Kasumi-1 (cell line): ENCODE measurements around the gene CHD9.
"Not testable (repeated sequence)": the region's sequence is repeated elsewhere in the genome, so short reads cannot be mapped to it uniquely, and the experiment has no call there.

Experiments used
- DNase-seq, 2 experiments: peaks; one replicate each; lab custom pipeline; 2025; lab: John Stamatoyannopoulos, UW

CHD9 gene

GRCh38 chr16:53075461-53075860 lies 20.7 kb downstream of the CHD9 start:
- not testable (repeated sequence) for DNase-seq

DNA sequence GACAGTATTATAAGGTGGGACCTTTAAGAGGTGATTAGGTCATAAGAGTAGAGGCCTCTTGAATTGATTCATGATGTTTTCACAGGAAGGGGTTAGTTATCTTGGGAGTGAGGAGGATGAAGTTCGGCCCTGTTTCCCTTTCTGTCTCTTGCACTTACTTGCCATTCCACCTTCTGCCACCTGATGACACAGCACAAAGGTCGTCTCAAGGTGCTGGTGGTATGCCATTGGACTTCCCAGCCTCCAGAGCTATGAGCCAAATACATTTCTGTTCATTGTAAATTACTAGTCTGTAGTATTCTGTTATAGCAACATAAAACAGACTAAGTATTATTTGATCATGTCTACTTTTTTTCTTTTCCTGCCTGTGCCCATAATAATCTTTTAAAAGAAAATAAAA lies 23.5 kb downstream of the CHD9 start:
- DNase-seq: no peak

DNA sequence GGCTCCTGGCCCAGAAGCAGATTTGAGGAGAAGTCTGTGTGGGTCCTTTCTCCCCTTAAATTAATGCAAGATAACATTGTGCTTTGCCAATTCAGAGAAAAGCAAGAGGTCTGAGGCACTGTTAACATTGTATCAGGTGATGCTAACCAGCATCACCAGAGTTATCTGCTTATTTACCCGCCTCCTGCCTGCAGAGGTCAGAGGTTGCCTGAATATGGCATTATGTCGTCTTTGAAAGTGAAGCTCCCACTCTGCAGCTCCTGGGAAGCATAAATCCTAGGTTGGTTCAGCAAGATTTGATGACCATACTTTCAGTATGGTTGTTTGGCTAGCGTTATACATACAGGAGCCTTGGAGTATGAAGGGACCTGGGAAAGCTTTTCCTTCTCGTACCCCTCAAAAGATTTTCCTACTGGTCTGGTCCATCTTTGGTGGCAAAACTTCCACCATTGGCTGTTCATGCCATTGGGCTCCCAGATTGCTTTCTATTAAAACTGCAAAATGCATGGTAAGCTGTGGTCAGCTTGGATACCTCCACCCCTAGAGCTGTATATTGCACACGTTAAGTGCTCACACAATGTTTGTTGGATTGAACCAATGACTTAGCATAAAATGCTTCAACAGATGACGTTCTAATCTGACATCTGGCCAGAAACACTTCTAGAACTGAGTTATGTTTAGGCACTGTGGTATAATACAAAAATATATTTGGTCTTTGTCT lies 24.1 kb downstream of the CHD9 start:
- no peak for DNase-seq

GRCh38 chr16:53080345-53081031 lies 25.7 kb downstream of the CHD9 start:
- DNase-seq: no peak

DNA sequence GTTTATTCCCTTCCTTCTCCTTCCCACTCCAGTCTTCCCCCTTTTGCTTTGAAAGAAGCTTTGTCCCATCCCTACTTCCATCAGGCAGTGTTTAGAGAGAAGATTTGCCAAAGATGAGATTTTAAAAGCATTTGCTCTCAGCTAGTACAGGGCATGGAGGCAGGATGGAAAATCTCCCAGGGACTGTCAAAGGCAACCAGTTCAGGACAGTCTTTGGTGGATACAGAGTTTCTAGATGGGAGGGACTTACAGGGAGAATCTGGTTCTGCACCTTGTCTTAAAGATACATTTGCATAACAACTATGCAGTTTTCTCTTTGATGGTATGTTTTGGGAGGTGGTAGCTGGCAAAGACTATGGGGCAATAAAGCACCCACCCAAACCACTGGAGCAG lies 26.2 kb downstream of the CHD9 start:
- no peak for DNase-seq

DNA sequence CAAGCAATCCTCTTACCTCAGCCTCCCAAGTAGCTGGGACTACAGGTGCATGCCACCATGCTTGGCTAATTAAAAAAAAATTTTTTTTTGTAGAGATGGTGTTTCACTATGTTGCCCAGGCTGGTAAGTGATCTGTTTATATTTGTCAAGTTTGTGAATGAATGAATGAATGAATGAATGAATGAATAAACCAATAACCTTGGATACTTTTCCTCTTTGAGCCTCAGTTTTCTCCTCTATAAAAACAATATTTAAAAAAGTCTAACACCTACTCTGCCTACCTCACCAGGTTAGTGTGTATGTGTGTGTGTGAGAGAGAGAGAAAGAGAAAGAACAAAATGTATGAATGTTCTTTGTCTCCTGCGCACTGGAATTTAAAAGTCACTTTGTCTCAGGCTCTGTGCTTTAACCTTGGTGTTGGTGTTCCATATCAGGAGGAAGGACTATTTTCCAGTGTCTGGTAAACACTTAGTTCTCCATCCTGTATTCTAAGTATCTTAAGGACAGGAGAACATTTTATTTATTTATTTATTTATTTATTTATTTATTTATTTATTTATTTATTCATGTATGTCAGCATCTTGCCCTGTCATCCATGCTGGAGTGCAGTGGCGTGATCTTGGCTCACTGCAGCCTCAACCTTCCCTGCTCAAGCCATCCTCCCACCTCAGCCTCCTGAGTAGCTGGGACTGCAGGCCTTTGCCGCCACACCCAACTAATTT lies 27.1 kb downstream of the CHD9 start:
- DNase-seq: no peak

- no peak for DNase-seq
Observed at GRCh38 chr16:53082509-53082908, 27.7 kb downstream of the CHD9 start.

DNA sequence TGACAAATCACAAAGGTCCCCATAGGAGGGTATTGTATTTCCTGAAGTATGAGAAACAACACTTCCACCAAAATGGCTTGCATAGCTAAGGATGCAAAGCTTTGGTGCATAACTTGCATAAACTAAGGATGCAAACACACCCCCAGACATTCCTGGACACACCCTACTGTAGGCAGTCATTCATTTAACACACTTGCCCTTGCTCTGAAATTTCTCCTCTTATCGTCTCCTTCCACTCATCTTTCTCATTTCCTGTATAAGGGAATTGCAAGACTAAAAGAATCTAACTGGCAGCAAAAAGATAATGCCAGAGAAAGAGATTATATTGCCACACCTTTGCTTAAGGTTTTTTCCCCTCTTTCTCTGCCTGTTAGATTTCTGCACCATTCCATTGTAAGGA lies 28.3 kb downstream of the CHD9 start:
- DNase-seq: no peak

DNA sequence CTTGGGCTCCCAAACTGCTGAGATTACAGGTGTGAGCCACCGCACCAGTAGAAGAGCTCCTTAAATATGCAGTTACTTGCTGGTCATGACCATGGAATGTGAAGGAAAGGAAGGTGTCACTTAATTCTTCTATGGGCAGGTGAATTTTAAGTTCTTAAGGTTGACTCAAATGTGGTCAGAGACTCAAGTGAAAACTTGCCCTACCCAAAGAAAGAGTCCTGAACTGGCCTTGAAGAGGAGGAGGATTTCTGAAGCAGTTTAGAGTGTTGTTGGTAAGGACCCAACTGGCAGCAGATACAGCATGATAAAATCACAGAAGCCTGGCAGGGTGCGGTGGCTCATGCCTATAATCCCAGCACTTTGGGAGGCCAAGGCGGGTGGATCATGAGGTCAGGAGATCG lies 29.4 kb downstream of the CHD9 start:
- DNase-seq: no peak

GRCh38 chr16:53084746-53085334 lies 30.0 kb downstream of the CHD9 start:
- no peak for DNase-seq

DNA sequence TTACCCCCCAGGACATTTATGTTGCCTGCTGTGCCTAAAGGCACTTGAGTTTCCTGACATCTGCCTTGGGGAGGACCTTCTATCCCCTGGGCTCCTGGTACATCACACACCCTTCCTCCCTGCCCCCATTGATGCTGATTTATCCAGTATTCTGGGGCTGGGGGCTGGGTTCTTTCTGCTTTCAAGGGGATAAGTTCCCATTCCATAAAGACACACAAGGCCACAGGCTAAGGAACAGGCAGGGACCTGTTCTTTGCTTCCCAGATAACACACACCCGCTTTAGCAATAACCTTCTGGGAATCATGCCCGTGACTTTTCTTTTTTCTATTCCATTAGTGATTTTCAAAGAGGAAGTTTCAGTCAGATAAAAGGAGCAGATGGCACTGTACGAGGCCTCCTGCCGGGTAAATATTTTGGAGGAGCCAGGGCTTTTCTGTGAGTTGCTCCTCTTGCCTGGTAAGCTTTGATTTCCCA lies 30.6 kb downstream of the CHD9 start:
- DNase-seq: no peak

GRCh38 chr16:53085931-53086421 lies 31.2 kb downstream of the CHD9 start:
- no peak for DNase-seq

GRCh38 chr16:53087101-53087500 lies 32.3 kb downstream of the CHD9 start:
- no peak for DNase-seq

DNA sequence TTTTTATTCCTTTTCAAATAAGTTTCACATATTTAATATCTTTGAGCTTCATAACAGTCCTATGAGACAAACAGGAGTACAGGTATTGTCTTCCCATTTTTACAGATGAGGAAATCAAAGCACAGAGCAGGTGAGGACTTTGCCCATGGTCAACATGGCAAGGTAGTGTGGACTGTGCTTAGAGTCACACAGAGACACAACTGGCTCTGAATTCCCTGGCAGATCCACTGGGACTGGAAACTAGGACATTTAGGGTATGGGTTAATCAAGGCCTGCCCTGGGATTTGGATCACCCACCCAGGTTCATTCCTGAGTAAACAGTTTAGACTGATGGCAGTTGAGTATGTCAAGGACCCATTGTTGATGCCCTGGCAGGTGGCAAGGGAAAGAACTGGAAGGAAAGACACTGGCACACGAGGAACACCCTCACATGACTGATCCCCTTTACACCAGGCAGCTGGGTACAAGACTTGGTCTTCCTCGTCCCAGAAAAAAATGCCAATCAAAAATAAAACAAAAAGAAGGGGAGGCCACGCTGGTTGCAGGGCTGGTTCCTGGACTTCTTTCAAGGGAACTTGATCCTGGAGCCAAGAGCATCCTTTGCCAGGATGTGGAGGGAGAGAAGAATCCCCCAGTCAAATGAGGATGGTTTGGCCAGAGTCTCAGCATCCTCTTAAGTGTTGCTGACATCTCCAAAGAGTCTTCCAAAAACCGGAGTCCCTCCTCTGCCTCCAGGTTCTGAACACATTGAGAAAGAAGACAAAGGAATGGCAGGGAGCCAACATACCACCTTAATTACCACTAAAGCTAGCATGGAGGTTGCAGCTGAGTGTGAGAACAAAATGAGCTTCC lies 34.9 kb downstream of the CHD9 start:
- no peak for DNase-seq

- no peak for DNase-seq
Observed at GRCh38 chr16:53090286-53090590, 35.4 kb downstream of the CHD9 start.

- DNase-seq: peak in 1 of 2 experiments; percentile 9
Observed at GRCh38 chr16:53090591-53091411, 36.0 kb downstream of the CHD9 start.

DNA sequence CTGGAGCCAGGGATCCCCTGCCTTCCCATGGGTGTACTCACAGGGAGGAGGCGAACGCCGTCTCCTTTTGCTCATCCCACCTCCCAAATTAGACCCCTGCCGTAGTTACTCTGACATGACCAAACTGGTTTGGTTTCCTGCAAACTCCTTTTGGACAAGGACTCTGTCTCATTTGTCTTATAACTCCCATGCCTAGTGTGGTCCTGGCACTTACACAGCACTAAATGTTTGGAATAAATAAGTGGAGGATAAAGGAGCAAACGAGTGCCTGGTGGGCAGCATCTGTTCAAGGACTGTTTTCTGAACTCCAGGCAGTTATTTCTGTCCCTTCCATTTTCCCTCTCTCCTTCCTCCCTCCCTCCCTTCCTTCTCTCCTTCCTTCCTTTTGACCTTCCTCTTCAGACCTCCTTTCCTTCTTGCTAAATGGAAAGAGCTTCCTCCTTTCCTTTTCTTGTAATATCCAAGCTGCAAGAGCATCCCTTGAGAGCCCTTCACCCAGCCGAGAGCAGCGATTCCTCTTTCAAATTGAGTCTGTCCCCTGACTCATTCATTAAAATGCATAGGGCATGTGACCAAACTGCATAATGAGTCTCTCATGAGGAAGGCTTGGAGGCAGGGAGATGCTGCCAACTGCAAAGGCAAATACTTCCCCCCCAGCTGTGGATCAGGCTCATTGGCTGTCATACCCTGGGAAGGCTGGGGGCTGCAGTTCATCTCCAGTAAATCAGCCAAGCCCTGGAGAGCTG lies 36.8 kb downstream of the CHD9 start:
- DNase-seq: peak; percentile 17 to 37

DNA sequence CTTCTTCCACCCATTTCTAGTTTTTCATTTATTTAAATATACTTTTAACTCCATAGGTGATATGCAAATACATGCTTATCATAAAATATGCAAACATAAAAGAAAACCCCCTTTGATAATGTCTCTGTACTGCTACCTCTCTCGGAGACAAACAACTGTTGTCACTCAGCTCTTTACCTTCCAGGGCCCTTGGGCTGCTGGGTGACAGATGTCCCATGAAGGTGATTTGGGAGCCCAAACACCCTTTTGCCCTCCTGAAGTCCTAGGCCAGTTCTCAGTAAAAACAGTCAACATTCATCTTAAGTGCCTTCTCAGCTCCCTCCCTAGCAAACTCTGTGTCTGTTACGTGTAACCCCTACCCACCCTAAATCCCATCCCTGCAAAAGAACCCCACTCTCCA lies 37.5 kb downstream of the CHD9 start:
- no peak for DNase-seq

DNA sequence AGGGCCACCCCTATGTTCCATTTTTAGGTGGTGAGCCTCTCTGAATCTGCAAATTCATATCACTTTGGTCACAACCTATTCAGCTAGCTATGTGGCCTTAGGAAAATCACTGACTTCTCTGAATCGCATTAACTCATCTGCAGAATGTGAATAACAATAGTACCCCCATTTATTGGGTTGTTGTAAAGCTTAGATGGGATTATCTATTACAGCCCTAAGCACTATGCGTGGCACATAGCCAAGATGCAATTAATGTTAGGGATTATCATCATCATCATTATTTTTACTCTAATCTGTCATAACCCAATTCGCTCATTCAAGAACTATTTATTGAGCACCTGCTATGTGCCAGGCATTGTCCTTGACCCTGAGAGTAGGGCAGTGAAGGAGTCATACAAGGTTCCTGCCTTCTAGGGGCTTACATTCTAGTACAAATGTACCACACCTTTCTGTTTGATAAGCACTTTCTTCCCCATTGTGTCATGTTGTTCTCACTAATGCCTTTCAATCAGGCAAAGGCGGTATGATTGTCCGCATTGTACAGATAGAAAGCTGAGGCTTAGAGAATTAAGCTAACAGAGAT lies 38.5 kb downstream of the CHD9 start:
- no peak for DNase-seq
